ENCODE results near the gene RPS18. TPM values are rescaled to one million over a fixed set of nuclear protein-coding genes. Genes with fewer than 3 reads are reported as not detected.
A peak's percentile ranks its signal among the peaks of the same experiment; 100 is the strongest.

The RPS18 gene
- polyA plus RNA-seq, 3 donors, result 2,430 to 3,295 (median 2,894) TPM

GRCh38 chr6:33315793-33316602, 44.1 kb downstream of the RPS18 start:
- Histone ChIP-seq H3K9me3 (replicated peaks in 1 of 2; ENCODE audit: control insufficient read depth in 1 of 2, insufficient read depth in 1 of 2, low read length in 2 of 2) (no peaks in the 10 kb centered on the region), H3K36me3 (replicated peaks in 1 of 2; ENCODE audit: control insufficient read depth in 1 of 2, insufficient read depth in 2 of 2, low read length in 2 of 2) (peaks cover 25 to 37% of the 10 kb centered on the region in 2 donors), H3K27ac (ENCODE audit: low read depth in 1 of 2, low read length in 2 of 2) (peak overlapping the region; percentile 21 to 24), H3K4me1 (ENCODE audit: control insufficient read depth in 1 of 2, insufficient read depth in 2 of 2, low read length in 2 of 2) (peaks cover 62 to 72% of the 10 kb centered on the region in 2 donors), H3K9ac (ENCODE audit: insufficient read depth, low read length, poor library complexity, severe bottlenecking) (no peak overlapping the region), H4K20me1 (ENCODE audit: insufficient read depth, low read length) (peaks cover 59% of the 10 kb centered on the region), H3K79me2 (ENCODE audit: insufficient read depth, low read length) (peaks cover 85% of the 10 kb centered on the region), H3K4me3 (replicated peaks in 1 of 3; ENCODE audit: low read depth in 2 of 3, low read length in 3 of 3) (peak overlapping the region in 1 of 3 experiments; percentile 99), H3K4me2 (replicated peaks; ENCODE audit: extremely low read depth, low read length, poor library complexity, severe bottlenecking) (no peak overlapping the region), H2AFZ (ENCODE audit: insufficient read depth, low read depth, low read length, poor library complexity, severe bottlenecking) (no peak overlapping the region), H3K27me3 (ENCODE audit: control insufficient read depth in 2 of 2, insufficient read depth in 2 of 2, low read length in 2 of 2) (no peaks in the 10 kb centered on the region)
- no peak for DNase-seq
- peaks cover 35 to 50% of the 10 kb centered on the region in 2 donors for H3K36me3 Mint-ChIP-seq
- H3K27ac Mint-ChIP-seq, result peak overlapping the region; percentile 67 to 100 (median 99)
- 96% methylated on average over 10 of the region's 17 CpGs for WGBS (ENCODE audit: insufficient coverage)
- TF ChIP-seq CTCF (IDR thresholded peaks at IDR 0.05), result no peak
- H3K27me3 Mint-ChIP-seq (ENCODE audit: low read depth in 3 of 3), result peaks cover 0 to 1% (median 0%) of the 10 kb centered on the region in 3 donors
- H3K4me1 Mint-ChIP-seq, result peaks cover 71% of the 10 kb centered on the region
- intact Hi-C loops (cut with micrococcal nuclease), result loop anchor here in 1 of 2 donors (10.0 kb wide), 1 partner anchor 99 kb away; the partner anchor contains the start of genes CUTA and PHF1
- H3K9me3 Mint-ChIP-seq, result peaks cover 0 to 6% (median 1%) of the 10 kb centered on the region in 7 donors
- no peak overlapping the region for H3K4me3 Mint-ChIP-seq

GRCh38 chr6:33316603-33317418, 44.9 kb downstream of the RPS18 start:
- H3K9me3 Mint-ChIP-seq, result peaks cover 0 to 6% (median 1%) of the 10 kb centered on the region in 7 donors
- DNase-seq, result no peak
- H3K9me3 ChIP-seq (replicated peaks in 1 of 2; ENCODE audit: control insufficient read depth in 1 of 2, insufficient read depth in 1 of 2, low read length in 2 of 2), result no peaks in the 10 kb centered on the region
- intact Hi-C loops (cut with micrococcal nuclease), result loop anchor here in 1 of 2 donors (10.0 kb wide), 1 partner anchor 98 kb away; the partner anchor contains the start of genes CUTA and PHF1
- no peaks in the 10 kb centered on the region for H3K27me3 ChIP-seq (ENCODE audit: control insufficient read depth in 2 of 2, insufficient read depth in 2 of 2, low read length in 2 of 2)
- peaks cover 28 to 38% of the 10 kb centered on the region in 2 donors for H3K36me3 ChIP-seq (replicated peaks in 1 of 2; ENCODE audit: control insufficient read depth in 1 of 2, insufficient read depth in 2 of 2, low read length in 2 of 2)
- peaks cover 0 to 2% (median 1%) of the 10 kb centered on the region in 3 donors for H3K27me3 Mint-ChIP-seq (ENCODE audit: low read depth in 3 of 3)
- peak overlapping the region in 1 of 3 experiments; percentile 99 for H3K4me3 ChIP-seq (replicated peaks in 1 of 3; ENCODE audit: low read depth in 2 of 3, low read length in 3 of 3)
- H2AFZ ChIP-seq (ENCODE audit: insufficient read depth, low read depth, low read length, poor library complexity, severe bottlenecking), result no peak overlapping the region
- no peak for TF ChIP-seq CTCF (IDR thresholded peaks at IDR 0.05)
- H3K9ac ChIP-seq (ENCODE audit: insufficient read depth, low read length, poor library complexity, severe bottlenecking), result no peak overlapping the region
- peak overlapping the region; percentile 37 to 100 (median 90) for H3K27ac Mint-ChIP-seq
- peak overlapping the region; percentile 21 to 24 for H3K27ac ChIP-seq (ENCODE audit: low read depth in 1 of 2, low read length in 2 of 2)
- peaks cover 59% of the 10 kb centered on the region for H4K20me1 ChIP-seq (ENCODE audit: insufficient read depth, low read length)
- 94% methylated on average over 8 of the region's 19 CpGs for WGBS (ENCODE audit: insufficient coverage)
- H3K4me2 ChIP-seq (replicated peaks; ENCODE audit: extremely low read depth, low read length, poor library complexity, severe bottlenecking), result peak overlapping the region; percentile 82
- peak overlapping the region; percentile 98 for H3K4me3 Mint-ChIP-seq
- peaks cover 75% of the 10 kb centered on the region for H3K4me1 Mint-ChIP-seq
- H3K79me2 ChIP-seq (ENCODE audit: insufficient read depth, low read length), result peaks cover 85% of the 10 kb centered on the region
- H3K36me3 Mint-ChIP-seq, result peaks cover 32 to 48% of the 10 kb centered on the region in 2 donors
- peaks cover 66 to 78% of the 10 kb centered on the region in 2 donors for H3K4me1 ChIP-seq (ENCODE audit: control insufficient read depth in 1 of 2, insufficient read depth in 2 of 2, low read length in 2 of 2)
